SKM-1 (cell line): ENCODE results near the gene PEX13.
"Not testable (repeated sequence)": the region's sequence is repeated elsewhere in the genome, so short reads cannot be mapped to it uniquely, and the experiment has no call there.

Experiments used
- DNase-seq: peaks from one replicate; lab custom pipeline; 2025; ENCODE audit not compliant: unreplicated experiment; lab: John Stamatoyannopoulos, UW

The PEX13 gene

GRCh38 chr2:61017556-61018317 lies at the start of gene PEX13, which contains the start of gene PUS10:
Gene PEX13 (plus strand): TSS chr2:61017720. CDS start chr2:61017760, 40 bp downstream.
Gene PUS10 (minus strand): TSS chr2:61018255. CDS start chr2:61011890, 6,365 bp downstream.
- DNase-seq = peak; percentile 29

- no peak for DNase-seq
Observed at GRCh38 chr2:60972889-60973656, 44.4 kb upstream of the PEX13 start.

GRCh38 chr2:60973705-60974104 lies 43.8 kb upstream of the PEX13 start:
- DNase-seq = no peak

- DNase-seq = no peak
Observed at GRCh38 chr2:60974652-60975051, 42.9 kb upstream of the PEX13 start.

- no peak for DNase-seq
Observed at GRCh38 chr2:60976256-60976850, 41.2 kb upstream of the PEX13 start.

- no peak for DNase-seq
Observed at GRCh38 chr2:60976875-60977561, 40.5 kb upstream of the PEX13 start.

GRCh38 chr2:60977562-60977895 lies 40.0 kb upstream of the PEX13 start:
- DNase-seq = no peak

- peak; percentile 38 for DNase-seq
Observed at GRCh38 chr2:60979231-60979630, 38.3 kb upstream of the PEX13 start.

- DNase-seq = no peak
Observed at GRCh38 chr2:60980071-60980815, 37.3 kb upstream of the PEX13 start.

- DNase-seq = not testable (repeated sequence)
Observed at GRCh38 chr2:60982066-60982465, 35.5 kb upstream of the PEX13 start.

- DNase-seq = peak; percentile 80
Observed at GRCh38 chr2:60984720-60985119, 32.8 kb upstream of the PEX13 start.

GRCh38 chr2:60987041-60987440 lies 30.5 kb upstream of the PEX13 start:
- no peak for DNase-seq

- DNase-seq = not testable (repeated sequence)
Observed at GRCh38 chr2:60987656-60988055, 29.9 kb upstream of the PEX13 start.

GRCh38 chr2:60989259-60989658 lies 28.3 kb upstream of the PEX13 start:
- DNase-seq = no peak

GRCh38 chr2:60991644-60992043 lies 25.9 kb upstream of the PEX13 start:
- no peak for DNase-seq

- DNase-seq = no peak
Observed at GRCh38 chr2:60992985-60993392, 24.5 kb upstream of the PEX13 start.

- DNase-seq = no peak
Observed at GRCh38 chr2:60994131-60994530, 23.4 kb upstream of the PEX13 start.

- peak; percentile 52 for DNase-seq
Observed at GRCh38 chr2:60998628-60999545, 18.6 kb upstream of the PEX13 start.

- DNase-seq = no peak
Observed at GRCh38 chr2:61005736-61006135, 11.8 kb upstream of the PEX13 start.
